C1 segment of cervical spinal cord (tissue), 14 donors: ENCODE results near the gene PCDHGA1.
"Not testable (repeated sequence)": the region's sequence is repeated elsewhere in the genome, so short reads cannot be mapped to it uniquely, and the experiment has no call there.

Experiments
- DNase-seq, 14 donors: peaks; one replicate each; lab custom pipeline; 2025; lab: John Stamatoyannopoulos, UW

The PCDHGA1 gene

DNA sequence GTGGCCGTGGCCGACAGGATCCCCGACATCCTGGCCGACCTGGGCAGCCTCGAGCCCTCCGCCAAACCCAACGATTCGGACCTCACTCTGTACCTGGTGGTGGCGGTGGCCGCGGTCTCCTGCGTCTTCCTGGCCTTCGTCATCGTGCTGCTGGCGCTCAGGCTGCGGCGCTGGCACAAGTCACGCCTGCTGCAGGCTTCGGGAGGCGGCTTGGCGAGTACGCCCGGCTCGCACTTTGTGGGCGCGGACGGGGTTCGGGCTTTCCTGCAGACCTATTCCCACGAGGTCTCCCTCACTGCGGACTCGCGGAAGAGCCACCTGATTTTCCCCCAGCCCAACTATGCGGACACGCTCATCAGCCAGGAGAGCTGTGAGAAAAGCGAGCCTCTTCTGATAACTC is 15.7 kb downstream of the PCDHGA1 start:
- not testable (repeated sequence) for DNase-seq

DNA sequence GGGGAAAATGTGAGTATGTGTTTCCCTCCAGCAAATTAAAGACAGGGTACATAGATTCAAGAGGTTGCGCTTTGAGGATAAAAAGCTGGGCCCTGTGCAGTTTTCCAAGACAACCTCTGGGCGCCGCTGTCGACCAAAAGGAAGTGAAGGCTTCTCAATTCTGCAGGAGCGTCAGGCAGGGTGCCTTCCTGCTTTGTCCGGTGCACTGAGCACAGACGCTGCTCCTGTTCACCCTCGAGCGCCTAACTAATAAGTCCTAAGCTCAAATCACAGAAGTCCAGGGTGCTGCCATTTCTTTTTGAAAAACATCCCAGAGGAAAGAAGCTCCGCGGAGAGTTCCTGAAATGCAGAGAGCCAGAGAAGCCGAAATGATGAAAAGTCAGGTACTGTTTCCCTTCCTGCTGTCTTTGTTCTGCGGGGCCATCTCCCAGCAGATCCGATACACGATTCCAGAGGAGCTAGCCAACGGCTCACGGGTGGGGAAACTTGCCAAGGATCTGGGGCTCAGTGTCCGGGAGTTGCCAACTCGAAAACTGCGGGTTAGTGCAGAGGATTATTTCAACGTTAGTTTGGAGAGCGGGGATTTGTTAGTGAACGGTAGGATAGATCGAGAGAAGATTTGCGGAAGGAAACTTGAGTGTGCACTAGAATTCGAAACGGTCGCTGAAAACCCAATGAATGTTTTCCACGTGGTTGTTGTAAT is 19.8 kb downstream of the PCDHGA1 start, which contains the start of gene PCDHGB1:
Gene PCDHGB1 (plus strand): TSS at position 183 of the 703 bp plus-strand sequence. CDS start 162 bp downstream, at position 345.
- peak in 1 of 14 donors; percentile 9 for DNase-seq

DNA sequence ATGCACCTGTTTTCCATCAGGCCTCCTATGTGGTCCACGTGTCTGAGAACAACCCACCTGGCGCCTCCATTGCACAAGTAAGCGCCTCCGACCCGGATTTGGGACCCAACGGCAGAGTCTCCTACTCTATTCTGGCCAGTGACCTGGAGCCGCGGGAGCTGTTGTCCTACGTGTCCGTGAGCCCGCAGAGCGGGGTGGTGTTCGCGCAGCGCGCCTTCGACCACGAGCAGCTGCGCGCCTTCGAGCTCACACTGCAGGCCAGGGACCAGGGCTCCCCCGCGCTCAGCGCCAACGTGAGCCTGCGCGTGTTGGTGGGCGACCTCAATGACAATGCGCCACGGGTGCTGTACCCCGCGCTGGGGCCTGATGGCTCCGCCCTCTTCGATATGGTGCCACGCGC is 21.3 kb downstream of the PCDHGA1 start:
- no peak for DNase-seq

DNA sequence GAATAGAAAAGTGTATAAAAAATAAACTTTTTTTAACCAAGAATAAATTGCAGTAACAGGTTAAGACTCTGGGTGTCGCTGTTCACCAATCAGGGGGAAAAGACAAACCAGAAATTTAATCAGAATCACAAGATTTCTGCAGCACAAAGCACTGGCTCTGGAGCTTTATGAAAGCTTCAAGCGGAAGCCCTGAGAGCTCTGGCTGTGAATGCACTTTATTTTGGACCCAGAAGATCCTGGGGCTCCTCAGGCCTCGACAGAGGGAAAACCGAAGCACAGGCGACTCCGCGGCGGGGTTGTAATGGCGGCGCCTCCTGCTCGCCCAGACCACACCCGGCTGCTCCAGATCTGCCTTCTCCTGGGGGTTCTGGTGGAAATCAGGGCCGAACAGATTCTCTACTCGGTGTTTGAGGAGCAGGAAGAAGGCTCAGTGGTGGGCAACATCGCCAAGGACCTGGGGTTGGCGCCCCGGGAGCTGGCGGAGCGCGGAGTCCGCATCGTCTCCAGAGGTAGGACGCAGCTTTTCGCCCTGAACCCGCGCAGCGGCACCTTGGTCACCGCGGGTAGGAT is 24.7 kb downstream of the PCDHGA1 start, which contains the start of gene PCDHGA4:
Gene PCDHGA4 (plus strand): TSS at position 122 of the 570 bp plus-strand sequence. CDS start 87 bp downstream, at position 209.
- DNase-seq: no peak

DNA sequence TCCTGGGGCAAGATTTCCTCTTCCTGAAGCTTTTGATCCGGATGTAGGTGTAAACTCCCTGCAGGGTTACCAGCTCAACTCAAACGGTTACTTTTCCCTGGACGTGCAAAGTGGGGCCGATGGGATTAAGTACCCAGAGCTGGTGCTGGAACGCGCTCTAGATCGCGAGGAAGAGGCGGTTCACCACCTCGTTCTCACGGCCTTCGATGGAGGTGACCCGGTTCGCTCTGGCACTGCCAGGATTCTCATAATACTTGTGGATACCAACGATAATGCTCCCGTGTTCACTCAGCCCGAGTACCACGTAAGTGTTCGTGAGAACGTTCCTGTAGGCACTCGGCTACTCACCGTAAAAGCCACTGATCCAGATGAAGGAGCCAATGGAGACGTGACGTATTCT is 25.3 kb downstream of the PCDHGA1 start:
- DNase-seq: no peak

DNA sequence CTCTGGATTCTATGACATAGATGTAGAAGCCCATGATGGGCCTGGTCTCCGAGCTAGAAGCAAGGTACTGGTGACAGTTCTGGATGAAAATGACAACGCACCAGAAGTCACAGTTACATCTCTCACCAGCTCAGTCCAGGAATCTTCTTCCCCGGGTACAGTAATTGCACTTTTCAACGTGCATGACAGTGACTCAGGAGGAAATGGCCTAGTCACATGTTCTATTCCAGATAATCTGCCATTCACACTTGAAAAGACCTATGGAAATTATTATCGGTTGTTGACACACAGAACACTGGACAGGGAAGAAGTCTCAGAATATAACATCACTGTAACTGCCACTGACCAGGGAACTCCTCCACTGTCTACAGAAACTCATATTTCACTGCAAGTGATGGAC is 25.8 kb downstream of the PCDHGA1 start:
- DNase-seq: no peak

DNA sequence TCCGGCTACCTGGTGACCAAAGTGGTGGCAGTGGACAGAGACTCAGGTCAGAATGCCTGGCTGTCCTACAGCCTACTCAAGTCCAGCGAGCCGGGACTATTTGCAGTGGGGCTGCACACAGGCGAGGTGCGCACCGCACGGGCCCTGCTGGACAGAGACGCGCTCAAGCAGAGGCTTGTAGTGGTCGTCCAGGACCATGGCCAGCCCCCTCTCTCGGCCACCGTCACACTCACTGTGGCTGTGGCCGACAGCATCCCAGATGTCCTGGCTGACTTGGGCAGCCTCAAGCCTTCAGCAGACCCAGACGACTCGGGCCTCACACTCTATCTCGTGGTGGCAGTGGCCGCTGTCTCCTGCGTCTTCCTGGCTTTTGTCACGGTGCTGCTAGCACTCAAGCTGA is 26.6 kb downstream of the PCDHGA1 start:
- no peak for DNase-seq

DNA sequence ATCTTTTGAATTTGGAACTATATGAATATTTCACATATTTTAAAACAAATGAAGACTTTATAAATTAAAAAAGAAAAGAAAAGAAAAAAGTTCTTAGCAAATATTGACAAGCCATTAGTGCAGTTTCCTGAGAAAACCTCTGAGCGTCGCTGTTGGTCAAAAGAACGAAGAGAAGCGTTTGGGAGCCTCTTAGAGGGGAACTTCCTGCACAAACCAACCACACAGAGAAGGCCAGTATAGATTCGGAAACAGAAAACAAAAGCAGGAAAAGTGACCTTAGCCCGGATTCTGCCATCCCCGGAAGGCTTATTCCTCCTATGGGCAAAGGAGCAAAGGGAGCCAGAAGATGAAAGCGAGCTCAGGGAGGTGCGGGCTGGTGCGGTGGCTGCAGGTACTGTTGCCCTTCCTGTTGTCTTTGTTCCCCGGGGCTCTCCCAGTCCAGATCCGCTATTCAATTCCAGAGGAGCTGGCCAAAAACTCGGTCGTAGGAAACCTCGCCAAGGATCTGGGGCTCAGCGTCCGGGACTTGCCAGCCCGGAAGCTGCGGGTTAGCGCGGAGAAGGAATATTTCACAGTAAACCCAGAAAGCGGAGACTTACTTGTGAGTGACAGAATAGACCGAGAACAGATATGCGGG is 29.6 kb downstream of the PCDHGA1 start, which contains the start of gene PCDHGB2:
Gene PCDHGB2 (plus strand): TSS at position 205 of the 637 bp plus-strand sequence. CDS start 142 bp downstream, at position 347.
- no peak for DNase-seq

DNA sequence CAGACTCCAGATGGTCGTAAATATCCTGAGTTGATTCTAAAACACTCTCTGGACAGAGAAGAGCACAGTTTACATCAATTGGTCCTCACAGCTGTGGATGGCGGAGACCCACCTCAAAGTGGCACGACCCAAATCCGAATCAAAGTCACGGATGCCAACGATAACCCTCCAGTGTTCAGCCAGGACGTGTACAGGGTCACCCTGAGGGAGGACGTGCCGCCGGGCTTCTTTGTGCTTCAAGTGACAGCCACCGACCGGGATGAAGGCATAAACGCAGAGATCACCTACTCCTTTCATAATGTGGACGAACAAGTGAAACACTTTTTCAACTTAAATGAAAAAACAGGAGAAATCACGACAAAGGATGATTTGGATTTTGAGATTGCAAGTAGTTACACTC is 30.4 kb downstream of the PCDHGA1 start:
- no peak for DNase-seq

DNA sequence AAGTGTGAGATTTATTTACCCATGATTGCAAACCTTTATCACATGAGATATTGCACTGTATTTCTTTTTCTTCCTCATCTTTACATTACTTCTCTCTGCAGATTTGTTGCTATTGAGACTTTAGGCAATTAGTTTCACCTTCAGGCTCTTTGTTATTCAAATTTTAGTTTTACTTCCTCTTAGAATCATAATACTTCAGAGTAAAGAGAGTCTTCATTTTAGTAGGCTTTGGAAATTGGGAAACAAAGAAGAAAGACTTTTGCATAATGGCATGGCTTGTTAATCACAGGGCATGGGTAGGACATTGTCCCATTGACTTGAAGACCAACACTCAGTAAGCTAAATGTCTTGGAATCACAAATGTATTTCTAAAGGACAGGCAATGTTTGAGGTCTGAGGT is 32.4 kb downstream of the PCDHGA1 start:
- no peak for DNase-seq

DNA sequence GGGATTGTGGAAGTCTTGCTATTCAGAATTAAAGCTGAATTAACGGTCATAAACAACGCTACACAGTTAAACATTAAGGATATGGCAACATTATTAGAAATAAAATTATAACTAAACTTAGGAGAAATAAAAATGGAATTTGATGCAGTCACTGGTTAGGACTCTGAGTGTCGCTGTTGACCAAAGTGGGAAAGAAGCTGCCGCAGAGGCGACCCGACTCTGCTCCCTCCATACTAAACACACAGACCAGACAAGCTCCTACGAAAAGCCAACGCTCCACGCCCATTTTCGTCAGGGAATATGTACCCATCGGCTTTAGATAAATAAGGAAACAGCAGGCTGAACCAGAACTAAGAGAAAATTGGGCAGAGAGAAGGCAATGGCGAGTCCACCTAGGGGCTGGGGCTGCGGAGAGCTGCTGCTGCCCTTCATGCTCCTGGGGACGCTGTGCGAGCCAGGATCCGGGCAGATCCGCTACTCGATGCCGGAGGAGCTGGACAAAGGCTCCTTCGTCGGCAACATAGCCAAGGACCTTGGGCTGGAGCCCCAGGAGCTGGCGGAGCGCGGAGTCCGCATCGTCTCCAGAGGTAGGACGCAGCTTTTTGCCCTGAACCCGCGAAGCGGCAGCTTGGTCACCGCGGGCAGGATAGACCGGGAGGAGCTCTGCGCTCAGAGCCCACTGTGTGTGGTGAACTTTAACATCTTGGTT is 33.8 kb downstream of the PCDHGA1 start, which contains the start of gene PCDHGA5:
Gene PCDHGA5 (plus strand): TSS at position 211 of the 709 bp plus-strand sequence. CDS start 169 bp downstream, at position 380.
- DNase-seq: no peak

DNA sequence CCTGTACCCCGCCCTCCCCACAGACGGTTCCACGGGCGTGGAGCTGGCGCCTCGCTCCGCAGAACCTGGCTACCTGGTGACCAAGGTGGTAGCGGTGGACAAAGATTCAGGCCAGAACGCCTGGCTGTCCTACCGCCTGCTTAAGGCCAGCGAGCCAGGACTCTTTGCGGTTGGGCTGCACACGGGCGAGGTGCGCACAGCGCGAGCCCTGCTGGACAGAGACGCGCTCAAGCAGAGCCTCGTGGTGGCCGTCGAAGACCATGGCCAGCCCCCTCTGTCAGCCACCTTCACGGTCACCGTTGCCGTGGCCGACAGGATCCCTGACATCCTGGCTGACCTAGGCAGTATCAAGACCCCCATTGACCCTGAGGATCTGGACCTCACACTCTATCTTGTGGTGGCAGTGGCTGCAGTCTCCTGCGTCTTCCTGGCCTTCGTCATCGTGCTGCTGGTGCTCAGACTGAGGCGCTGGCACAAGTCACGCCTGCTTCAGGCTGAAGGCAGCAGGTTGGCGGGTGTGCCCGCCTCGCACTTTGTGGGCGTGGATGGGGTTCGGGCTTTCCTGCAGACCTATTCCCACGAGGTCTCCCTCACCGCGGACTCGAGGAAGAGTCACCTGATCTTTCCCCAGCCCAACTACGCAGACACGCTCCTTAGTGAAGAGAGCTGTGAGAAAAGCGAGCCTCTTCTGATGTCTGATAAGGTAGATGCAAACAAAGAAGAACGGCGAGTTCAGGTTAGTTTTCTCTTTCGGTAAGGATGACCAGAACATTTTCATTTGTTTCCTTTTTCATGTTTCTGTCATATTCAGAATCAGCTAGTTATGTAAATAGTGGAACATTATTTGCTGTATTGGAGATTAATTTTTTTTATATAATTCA is 35.9 kb downstream of the PCDHGA1 start:
- no peak for DNase-seq

DNA sequence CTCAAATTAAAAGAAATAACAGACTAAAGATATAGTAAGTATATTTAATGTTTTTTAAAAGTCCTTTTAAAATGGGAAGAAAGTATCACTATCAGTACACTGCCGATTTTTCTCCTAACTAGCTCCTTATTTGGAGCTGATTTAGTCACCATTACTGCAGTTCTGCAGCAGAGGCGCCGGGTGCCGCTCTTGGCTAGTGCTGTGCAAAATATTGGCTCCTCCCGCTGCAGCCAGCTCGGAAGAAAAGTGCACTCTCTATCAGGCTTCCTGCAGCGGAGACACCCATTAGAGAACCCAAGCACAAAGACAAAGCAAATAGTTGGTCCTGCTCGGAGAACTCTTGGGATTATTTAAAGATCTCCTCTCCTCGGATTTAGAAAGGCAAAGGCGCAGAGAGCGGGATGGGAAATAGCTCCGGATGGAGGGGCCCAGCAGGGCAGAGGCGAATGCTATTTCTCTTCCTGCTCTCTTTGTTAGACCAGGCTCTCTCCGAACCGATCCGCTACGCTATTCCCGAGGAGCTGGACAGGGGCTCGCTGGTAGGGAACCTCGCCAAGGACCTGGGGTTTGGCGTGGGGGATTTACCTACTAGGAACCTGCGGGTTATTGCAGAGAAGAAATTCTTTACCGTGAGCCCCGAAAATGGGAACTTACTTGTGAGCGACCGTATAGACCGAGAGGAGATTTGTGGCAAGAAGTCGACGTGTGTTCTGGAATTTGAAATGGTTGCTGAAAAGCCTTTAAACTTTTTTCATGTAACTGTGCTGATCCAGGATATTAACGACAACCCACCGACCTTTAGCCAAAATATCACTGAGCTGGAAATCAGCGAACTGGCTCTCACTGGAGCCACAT is 39.9 kb downstream of the PCDHGA1 start, which contains the start of gene PCDHGB3:
Gene PCDHGB3 (plus strand): TSS at position 249 of the 855 bp plus-strand sequence. CDS start 153 bp downstream, at position 402.
- DNase-seq: no peak

DNA sequence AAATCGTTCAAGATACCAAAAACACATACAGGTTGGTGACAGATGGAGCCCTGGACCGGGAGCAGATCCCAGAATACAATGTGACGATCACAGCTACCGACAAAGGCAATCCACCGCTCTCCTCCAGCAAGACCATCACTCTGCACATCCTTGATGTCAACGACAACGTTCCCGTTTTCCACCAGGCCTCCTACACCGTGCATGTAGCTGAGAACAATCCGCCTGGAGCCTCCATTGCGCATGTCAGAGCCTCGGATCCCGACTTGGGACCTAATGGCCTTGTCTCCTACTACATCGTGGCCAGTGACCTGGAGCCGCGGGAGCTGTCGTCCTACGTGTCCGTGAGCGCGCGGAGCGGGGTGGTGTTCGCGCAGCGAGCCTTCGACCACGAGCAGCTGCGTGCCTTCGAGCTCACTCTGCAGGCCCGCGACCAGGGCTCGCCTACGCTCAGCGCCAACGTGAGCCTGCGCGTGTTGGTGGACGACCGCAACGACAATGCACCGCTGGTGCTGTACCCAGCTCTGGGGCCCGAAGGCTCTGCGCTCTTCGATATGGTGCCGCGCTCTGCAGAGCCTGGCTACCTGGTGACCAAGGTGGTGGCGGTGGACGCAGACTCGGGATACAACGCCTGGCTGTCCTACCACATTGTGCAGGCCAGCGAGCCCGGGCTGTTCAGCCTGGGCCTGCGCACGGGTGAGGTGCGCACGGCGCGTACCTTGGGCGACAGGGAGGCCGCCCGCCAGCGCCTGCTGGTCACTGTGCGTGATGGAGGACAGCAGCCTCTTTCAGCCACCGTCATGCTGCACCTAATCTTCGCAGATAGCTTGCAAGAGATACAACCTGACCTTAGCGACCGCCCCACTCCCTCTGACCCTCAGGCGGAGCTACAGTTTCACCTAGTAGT is 41.5 kb downstream of the PCDHGA1 start:
- DNase-seq: no peak

DNA sequence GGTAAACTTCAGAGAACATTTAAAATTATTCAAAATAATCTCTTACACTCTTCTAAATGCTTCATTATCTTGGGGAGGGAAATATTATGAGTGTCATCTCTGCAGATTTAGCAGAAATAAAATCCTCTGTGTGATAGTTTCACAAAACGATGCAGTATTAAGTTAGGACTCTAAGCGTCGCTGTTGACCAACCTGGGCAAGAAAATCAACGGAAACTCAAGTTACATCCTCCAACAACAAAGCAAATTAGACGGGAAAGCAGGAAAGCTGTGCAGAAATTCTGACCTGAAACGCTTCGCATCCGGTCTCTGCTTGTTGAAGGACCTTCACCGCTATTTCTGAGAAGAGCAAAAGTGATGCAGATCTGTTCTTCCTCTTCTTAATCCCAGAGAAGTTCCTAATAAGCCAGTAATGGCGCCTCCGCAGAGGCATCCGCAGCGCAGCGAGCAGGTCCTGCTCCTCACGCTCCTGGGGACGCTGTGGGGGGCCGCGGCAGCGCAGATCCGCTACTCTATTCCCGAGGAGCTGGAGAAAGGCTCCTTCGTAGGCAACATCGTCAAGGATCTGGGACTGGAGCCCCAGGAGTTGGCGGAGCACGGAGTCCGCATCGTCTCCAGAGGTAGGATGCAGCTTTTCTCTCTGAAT is 43.5 kb downstream of the PCDHGA1 start, which contains the start of gene PCDHGA6:
Gene PCDHGA6 (plus strand): TSS at position 219 of the 645 bp plus-strand sequence. CDS start 193 bp downstream, at position 412.
- no peak for DNase-seq

DNA sequence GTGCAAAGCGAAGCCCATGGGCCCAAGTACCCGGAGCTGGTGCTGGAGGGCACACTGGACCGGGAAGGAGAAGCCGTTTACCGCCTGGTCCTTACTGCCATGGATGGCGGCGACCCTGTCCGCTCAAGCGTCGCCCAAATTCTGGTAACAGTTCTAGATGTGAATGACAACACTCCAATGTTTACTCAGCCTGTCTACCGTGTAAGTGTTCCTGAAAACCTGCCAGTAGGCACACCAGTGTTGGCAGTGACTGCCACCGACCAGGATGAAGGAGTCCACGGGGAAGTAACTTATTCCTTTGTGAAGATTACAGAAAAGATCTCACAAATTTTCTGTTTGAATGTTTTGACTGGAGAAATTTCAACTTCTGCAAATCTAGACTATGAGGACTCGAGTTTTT is 44.3 kb downstream of the PCDHGA1 start:
- DNase-seq: no peak

DNA sequence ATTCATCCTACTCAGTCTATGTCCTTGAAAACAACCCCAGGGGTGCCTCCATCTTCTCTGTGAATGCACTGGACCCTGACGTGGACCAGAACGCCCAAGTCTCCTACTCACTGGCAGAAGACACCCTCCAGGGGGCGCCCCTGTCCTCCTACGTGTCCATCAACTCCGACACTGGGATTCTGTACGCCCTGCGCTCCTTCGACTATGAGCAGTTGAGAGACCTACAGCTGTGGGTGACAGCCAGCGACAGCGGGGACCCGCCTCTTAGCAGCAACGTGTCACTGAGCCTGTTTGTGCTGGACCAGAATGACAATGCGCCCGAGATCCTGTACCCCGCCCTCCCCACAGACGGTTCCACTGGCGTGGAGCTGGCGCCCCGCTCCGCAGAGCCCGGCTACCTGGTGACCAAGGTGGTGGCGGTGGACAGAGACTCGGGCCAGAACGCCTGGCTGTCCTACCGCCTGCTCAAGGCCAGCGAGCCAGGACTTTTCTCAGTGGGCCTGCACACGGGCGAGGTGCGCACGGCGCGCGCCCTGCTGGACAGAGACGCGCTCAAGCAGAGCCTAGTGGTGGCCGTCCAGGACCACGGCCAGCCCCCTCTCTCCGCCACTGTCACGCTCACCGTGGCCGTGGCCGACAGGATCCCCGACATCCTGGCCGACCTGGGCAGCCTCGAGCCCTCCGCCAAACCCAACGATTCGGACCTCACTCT is 45.3 kb downstream of the PCDHGA1 start:
- not testable (repeated sequence) for DNase-seq
